Measurements from ENCODE around the gene HADH. TPM values are rescaled to one million over a fixed set of nuclear protein-coding genes. Genes with fewer than 3 reads are reported as not detected.

The HADH gene
- total RNA-seq, 1 experiment from 2014 or later = 47.9 TPM

DNA sequence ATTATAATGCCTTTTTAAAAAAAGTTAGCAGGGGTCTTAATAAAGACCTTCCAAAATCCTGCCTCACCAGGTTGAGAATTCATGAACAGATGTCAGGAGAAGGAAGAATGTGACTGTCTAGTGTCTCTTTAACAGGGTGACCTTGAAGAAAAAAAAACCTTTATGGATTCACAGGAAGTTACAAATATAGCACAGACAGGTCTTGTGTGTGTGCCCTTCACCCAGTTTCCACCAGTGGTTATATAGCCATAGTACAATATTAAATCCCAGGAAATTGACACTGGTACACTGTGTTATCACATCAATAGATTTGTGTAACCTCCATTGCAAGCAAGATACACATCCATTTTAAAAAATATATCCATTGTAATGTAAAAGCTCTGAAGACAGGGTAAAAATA lies 43.7 kb downstream of the HADH start:
- Mint-ChIP-seq H3K4me3 (ENCODE audit: low read depth, unreplicated experiment) (no peak overlapping the region), H3K27ac (ENCODE audit: unreplicated experiment) (no peak overlapping the region), H3K4me1 (ENCODE audit: low read depth, unreplicated experiment) (no peaks in the 10 kb centered on the region), H3K27me3 (ENCODE audit: unreplicated experiment) (no peaks in the 10 kb centered on the region), H3K36me3 (ENCODE audit: insufficient read depth, unreplicated experiment) (peaks cover 5% of the 10 kb centered on the region), H3K9me3 (ENCODE audit: low read depth, unreplicated experiment) (no peaks in the 10 kb centered on the region)
- no peak for DNase-seq
- intact Hi-C loops (cut with micrococcal nuclease; ENCODE audit: unreplicated experiment) = no loop called here
- TF ChIP-seq, protein P1, sequence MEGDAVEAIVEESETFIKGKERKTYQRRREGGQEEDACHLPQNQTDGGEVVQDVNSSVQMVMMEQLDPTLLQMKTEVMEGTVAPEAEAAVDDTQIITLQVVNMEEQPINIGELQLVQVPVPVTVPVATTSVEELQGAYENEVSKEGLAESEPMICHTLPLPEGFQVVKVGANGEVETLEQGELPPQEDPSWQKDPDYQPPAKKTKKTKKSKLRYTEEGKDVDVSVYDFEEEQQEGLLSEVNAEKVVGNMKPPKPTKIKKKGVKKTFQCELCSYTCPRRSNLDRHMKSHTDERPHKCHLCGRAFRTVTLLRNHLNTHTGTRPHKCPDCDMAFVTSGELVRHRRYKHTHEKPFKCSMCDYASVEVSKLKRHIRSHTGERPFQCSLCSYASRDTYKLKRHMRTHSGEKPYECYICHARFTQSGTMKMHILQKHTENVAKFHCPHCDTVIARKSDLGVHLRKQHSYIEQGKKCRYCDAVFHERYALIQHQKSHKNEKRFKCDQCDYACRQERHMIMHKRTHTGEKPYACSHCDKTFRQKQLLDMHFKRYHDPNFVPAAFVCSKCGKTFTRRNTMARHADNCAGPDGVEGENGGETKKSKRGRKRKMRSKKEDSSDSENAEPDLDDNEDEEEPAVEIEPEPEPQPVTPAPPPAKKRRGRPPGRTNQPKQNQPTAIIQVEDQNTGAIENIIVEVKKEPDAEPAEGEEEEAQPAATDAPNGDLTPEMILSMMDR (IDR thresholded peaks at IDR 0.05; ENCODE audit: unreplicated experiment) = no peak
- CTCF ChIA-PET = no interaction called here
- BruUV-seq (replicated peaks) = no TSS peak

DNA sequence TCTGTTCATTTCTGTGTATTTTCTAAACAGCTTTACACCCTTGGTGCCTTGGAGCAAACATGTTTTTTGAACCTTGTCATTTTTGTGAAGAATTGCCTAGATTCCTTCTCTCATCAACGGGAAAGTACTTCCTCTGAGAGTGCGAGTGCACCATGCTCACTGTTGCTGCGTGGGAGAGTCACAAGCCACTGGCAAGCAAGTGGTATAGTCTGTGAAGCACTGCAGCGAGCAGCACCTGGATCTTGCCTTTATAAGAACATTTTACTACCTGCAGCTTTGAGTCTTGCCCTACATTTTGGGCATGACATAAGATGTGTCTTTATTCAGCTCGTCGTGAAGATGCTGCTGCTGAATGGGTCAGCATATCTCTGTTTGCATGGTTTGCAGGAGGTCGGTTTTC lies 44.9 kb downstream of the HADH start:
- Mint-ChIP-seq H3K4me3 (ENCODE audit: low read depth, unreplicated experiment) (no peak overlapping the region), H3K9me3 (ENCODE audit: low read depth, unreplicated experiment) (no peaks in the 10 kb centered on the region), H3K36me3 (ENCODE audit: insufficient read depth, unreplicated experiment) (peaks cover 5% of the 10 kb centered on the region), H3K4me1 (ENCODE audit: low read depth, unreplicated experiment) (no peaks in the 10 kb centered on the region), H3K27ac (ENCODE audit: unreplicated experiment) (no peak overlapping the region), H3K27me3 (ENCODE audit: unreplicated experiment) (no peaks in the 10 kb centered on the region)
- DNase-seq = no peak
- intact Hi-C loops (cut with micrococcal nuclease; ENCODE audit: unreplicated experiment) = no loop called here
- no TSS peak for BruUV-seq (replicated peaks)
- CTCF ChIA-PET = no interaction called here
- TF ChIP-seq, protein P1 (IDR thresholded peaks at IDR 0.05; ENCODE audit: unreplicated experiment) = no peak

DNA sequence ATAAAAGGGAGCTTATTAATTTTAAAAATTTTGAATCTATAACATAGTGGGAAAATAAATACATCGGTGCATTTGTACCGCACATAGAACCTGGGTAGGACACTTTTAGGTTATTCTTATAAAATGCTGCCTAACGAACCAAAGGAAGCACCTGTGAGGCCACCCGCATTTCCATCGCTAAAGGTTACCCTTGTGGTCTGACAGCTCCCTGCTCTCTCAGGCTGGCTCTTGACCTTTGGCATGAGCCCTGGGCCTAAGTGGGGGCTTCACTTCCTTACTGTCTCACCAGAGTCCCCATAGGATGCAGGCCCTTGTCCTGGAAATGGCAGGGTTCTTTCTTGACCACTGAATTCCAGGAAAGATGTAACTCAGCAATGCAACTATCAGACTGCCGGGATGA lies 46.0 kb downstream of the HADH start:
- TF ChIP-seq, protein P1 (IDR thresholded peaks at IDR 0.05; ENCODE audit: unreplicated experiment) = no peak
- H3K27ac Mint-ChIP-seq (ENCODE audit: unreplicated experiment) = no peak overlapping the region
- H3K4me1 Mint-ChIP-seq (ENCODE audit: low read depth, unreplicated experiment) = no peaks in the 10 kb centered on the region
- CTCF ChIA-PET = no interaction called here
- no TSS peak for BruUV-seq (replicated peaks)
- H3K27me3 Mint-ChIP-seq (ENCODE audit: unreplicated experiment) = no peaks in the 10 kb centered on the region
- H3K36me3 Mint-ChIP-seq (ENCODE audit: insufficient read depth, unreplicated experiment) = no peaks in the 10 kb centered on the region
- intact Hi-C loops (cut with micrococcal nuclease; ENCODE audit: unreplicated experiment) = no loop called here
- no peak overlapping the region for H3K4me3 Mint-ChIP-seq (ENCODE audit: low read depth, unreplicated experiment)
- no peak for DNase-seq
- H3K9me3 Mint-ChIP-seq (ENCODE audit: low read depth, unreplicated experiment) = no peaks in the 10 kb centered on the region

DNA sequence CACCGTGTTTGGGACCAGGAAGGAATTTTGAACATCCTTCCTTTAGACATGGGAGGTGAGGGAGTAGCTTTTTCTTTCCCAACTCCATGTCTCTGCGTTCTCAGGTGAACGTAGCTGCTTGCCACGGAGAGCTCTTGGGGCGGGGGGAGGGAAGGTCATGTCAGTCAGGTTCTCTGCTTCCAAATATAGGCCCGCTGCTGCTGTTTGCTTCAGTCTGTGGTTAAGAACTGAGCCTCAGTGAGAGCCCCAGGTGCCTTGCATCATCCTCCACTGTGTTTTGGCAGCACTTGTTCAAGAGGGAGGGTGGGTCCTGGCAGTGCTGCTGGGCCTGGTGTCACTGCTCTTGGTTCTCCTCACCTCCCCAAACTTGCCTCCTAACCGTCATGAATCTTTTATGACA lies 46.5 kb downstream of the HADH start:
- H3K27ac Mint-ChIP-seq (ENCODE audit: unreplicated experiment) = no peak overlapping the region
- no peak for DNase-seq
- no peak overlapping the region for H3K4me3 Mint-ChIP-seq (ENCODE audit: low read depth, unreplicated experiment)
- no peaks in the 10 kb centered on the region for H3K4me1 Mint-ChIP-seq (ENCODE audit: low read depth, unreplicated experiment)
- CTCF ChIA-PET = no interaction called here
- intact Hi-C loops (cut with micrococcal nuclease; ENCODE audit: unreplicated experiment) = no loop called here
- H3K27me3 Mint-ChIP-seq (ENCODE audit: unreplicated experiment) = no peaks in the 10 kb centered on the region
- no TSS peak for BruUV-seq (replicated peaks)
- no peaks in the 10 kb centered on the region for H3K36me3 Mint-ChIP-seq (ENCODE audit: insufficient read depth, unreplicated experiment)
- TF ChIP-seq, protein P1 (IDR thresholded peaks at IDR 0.05; ENCODE audit: unreplicated experiment) = no peak
- H3K9me3 Mint-ChIP-seq (ENCODE audit: low read depth, unreplicated experiment) = no peaks in the 10 kb centered on the region

Measured in Calu3 (cell line).